B cell (primary cell): Measurements from ENCODE around the gene COL5A2.

ENCODE experiments used
- EZH2 ChIP-seq: IDR thresholded peaks from 2 replicates; pipeline ENCODE4 v1.6.1; 2012; ENCODE audit warnings: borderline replicate concordance, low read depth, mild to moderate bottlenecking, moderate library complexity, low read length; ENCODE audit not compliant: insufficient read depth, poor library complexity, severe bottlenecking
- TF ChIP-seq, protein P1 (sequence below): fragments of 200-600 bp; IDR thresholded peaks from one replicate; pipeline ENCODE4 v1.8.0; 2022; ENCODE audit warnings: antibody characterized with exemption, mild to moderate bottlenecking

DNA sequence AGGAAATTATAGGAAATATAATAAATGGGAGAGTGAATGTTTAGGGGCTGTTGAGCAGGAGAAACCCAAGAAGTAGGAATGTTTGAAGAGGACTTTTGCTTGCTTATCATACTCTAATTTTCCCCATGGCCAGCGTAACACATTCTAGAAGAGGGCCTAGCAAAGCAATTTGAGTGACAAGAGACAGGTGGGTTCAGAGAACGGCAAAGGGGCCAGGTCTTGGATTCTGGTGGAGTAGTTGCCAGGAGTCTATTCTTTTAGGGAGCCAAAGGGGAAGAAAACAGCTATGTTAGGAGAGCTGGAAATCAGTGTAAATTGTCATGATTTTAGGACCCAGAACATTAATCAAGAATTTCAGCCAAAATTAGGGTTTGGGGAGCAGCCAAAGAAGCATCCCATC, 96.5 kb downstream of the COL5A2 start:
- TF ChIP-seq, protein P1, sequence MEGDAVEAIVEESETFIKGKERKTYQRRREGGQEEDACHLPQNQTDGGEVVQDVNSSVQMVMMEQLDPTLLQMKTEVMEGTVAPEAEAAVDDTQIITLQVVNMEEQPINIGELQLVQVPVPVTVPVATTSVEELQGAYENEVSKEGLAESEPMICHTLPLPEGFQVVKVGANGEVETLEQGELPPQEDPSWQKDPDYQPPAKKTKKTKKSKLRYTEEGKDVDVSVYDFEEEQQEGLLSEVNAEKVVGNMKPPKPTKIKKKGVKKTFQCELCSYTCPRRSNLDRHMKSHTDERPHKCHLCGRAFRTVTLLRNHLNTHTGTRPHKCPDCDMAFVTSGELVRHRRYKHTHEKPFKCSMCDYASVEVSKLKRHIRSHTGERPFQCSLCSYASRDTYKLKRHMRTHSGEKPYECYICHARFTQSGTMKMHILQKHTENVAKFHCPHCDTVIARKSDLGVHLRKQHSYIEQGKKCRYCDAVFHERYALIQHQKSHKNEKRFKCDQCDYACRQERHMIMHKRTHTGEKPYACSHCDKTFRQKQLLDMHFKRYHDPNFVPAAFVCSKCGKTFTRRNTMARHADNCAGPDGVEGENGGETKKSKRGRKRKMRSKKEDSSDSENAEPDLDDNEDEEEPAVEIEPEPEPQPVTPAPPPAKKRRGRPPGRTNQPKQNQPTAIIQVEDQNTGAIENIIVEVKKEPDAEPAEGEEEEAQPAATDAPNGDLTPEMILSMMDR = no peak
- TF ChIP-seq EZH2 = no peak
